Effector memory CD4-positive, alpha-beta T cell (primary cell): ENCODE data around the gene IQCE.
"Not testable (repeated sequence)": the region's sequence is repeated elsewhere in the genome, so short reads cannot be mapped to it uniquely, and the experiment has no call there.

Experiments
- DNase-seq, 3 donors: peaks; one replicate each; pipeline ENCODE4 v3.0.0-alpha.2; 2020
- H3K27ac ChIP-seq: 2 replicates; pipeline ENCODE4 v1.7.0; 2013; ENCODE audit warnings: mild to moderate bottlenecking, low read length, moderate library complexity; ENCODE audit not compliant: insufficient read depth, poor library complexity, severe bottlenecking
- H3K27me3 ChIP-seq: replicated peaks from 2 replicates; pipeline ENCODE4 v1.7.0; 2013; ENCODE audit warnings: mild to moderate bottlenecking, low read length; ENCODE audit not compliant: insufficient read depth, control insufficient read depth, poor library complexity, severe bottlenecking
- H3K36me3 ChIP-seq: 2 replicates; pipeline ENCODE4 v1.7.0; 2013; ENCODE audit warnings: mild to moderate bottlenecking, low read length, moderate library complexity; ENCODE audit not compliant: control insufficient read depth, insufficient read depth
- H3K4me1 ChIP-seq: 2 replicates; pipeline ENCODE4 v1.7.0; 2013; ENCODE audit warnings: low read length, mild to moderate bottlenecking; ENCODE audit not compliant: control insufficient read depth, insufficient read depth, poor library complexity, severe bottlenecking
- H3K4me3 ChIP-seq: 2 replicates; pipeline ENCODE4 v1.7.0; 2013; ENCODE audit warnings: low read length, low read depth, mild to moderate bottlenecking; ENCODE audit not compliant: insufficient read depth, poor library complexity, severe bottlenecking
- H3K9me3 ChIP-seq: 2 replicates; pipeline ENCODE4 v1.7.0; 2013; ENCODE audit warnings: mild to moderate bottlenecking, low read length, moderate library complexity; ENCODE audit not compliant: control insufficient read depth

IQCE gene

DNA sequence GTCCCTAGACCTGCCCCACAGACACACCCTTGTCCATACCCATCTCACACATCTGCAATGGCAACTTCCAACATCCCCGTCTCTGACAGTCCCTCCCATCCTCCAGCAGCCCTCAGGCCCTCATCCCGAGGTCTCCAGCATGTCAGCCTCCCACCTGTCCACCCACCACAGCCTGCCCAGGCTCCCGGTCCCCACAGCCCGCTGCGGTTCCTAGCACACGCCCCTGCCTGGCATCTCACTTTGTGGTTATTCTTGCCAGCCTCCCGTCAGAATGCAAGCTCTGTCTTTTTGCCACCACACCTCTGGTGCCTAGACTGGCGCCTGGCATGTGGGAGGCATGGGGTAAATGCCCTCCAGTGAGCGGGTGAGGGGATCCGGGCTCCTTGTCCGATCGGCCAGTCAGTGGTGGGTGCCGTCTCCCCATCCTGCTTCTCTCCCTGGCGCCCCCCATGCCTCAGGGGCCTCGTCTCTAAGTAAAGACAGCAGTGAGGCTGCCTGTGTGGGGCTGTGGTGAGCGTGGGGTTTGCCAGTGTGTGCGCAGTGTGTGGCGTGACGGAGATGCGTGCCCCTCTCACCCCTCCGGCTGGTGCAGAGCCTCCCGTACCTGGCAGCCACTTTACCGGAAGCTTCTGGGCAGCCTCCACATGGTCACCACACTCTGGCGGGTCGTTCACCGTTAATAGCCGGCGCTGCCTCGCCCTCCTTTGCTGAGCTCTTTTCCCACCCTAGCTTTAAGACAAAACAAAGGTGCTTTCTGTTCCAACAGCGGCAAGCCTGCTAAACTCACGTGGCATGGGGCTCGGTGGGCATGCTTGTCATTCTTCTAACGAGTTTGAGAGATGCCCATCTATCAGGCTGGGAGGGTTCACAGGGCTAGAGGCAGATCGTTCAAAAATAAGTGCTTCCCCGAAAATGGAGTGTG lies 44.5 kb downstream of the IQCE start:
- H3K4me1 ChIP-seq: no peaks in the 10 kb centered on the region
- H3K9me3 ChIP-seq: no peaks in the 10 kb centered on the region
- no peak overlapping the region for H3K27ac ChIP-seq
- H3K36me3 ChIP-seq: no peaks in the 10 kb centered on the region
- H3K27me3 ChIP-seq: no peaks in the 10 kb centered on the region
- no peak overlapping the region for H3K4me3 ChIP-seq
- no peak for DNase-seq

DNA sequence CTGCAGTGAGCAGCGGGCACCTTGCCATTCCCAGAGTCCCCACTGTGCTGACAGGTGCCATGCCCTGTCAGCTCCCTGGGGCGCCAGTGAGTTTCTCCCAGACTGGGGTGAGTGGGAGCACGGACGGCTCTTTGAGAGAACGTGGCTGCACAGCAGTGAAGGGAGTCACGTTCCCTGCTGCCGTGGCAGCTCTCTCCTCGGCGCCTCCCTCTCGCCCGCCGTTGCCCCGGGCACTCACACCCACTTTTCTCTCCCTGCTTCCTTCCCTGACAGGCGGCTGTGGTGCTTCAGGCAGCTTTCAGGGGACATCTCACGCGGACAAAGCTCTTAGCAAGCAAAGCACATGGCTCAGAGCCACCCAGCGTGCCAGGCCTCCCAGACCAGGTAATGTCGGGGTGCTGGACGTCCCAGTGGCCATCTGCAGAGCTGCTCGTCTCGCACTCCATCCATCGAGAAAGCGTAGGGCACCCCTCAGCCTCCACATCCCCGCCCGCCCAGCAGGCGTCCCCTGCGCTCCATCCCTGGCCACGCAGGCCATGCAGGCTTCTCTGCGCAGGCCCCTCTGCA lies 45.9 kb downstream of the IQCE start:
- H3K4me3 ChIP-seq: no peak overlapping the region
- no peaks in the 10 kb centered on the region for H3K9me3 ChIP-seq
- H3K36me3 ChIP-seq: no peaks in the 10 kb centered on the region
- H3K4me1 ChIP-seq: no peaks in the 10 kb centered on the region
- H3K27ac ChIP-seq: no peak overlapping the region
- no peak for DNase-seq
- no peaks in the 10 kb centered on the region for H3K27me3 ChIP-seq

DNA sequence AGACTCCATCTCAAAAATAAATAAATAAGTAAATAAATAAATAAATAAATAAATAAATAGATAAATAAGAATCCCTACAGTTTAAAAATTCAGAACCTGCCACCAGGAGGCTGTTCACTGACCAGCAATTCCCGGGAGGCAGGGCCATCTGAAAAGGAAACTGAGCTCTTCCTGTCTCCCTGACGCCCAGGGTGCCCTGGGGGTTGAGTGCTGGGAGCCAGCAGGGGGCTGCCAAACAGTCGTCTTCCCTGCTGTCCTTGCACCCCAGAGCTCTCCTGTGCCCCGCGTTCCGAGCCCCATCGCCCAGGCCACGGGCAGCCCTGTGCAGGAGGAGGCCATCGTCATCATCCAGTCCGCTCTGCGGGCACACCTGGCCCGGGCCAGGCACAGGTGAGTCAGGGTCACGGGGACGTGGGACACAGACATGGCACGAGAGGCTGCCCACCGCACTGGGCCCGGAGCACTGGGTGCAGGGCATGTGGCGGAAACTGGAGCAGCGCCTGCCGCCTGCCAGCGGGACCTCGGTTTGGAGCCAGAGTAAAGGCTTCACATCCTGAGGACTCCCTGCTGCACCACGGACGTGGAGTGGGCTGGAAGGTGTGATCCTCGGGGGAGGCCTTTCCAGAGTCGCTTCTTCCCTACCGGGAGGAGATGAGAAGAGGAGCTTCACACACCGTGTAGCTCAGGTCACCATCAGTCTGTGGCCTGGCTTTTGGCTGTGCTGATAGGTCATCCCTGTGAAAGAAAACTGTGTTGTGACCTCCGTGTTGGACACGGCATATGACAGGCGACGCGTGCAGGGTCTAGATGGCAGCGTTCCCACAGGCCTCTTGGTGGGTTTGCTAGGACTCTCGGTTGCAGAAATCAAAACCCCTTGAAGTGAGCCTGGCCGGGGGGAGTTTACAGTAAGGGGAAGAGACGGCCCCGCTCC lies 47.1 kb downstream of the IQCE start:
- H3K4me1 ChIP-seq: no peaks in the 10 kb centered on the region
- no peaks in the 10 kb centered on the region for H3K27me3 ChIP-seq
- H3K27ac ChIP-seq: no peak overlapping the region
- no peaks in the 10 kb centered on the region for H3K36me3 ChIP-seq
- H3K4me3 ChIP-seq: no peak overlapping the region
- no peaks in the 10 kb centered on the region for H3K9me3 ChIP-seq
- DNase-seq: no peak

DNA sequence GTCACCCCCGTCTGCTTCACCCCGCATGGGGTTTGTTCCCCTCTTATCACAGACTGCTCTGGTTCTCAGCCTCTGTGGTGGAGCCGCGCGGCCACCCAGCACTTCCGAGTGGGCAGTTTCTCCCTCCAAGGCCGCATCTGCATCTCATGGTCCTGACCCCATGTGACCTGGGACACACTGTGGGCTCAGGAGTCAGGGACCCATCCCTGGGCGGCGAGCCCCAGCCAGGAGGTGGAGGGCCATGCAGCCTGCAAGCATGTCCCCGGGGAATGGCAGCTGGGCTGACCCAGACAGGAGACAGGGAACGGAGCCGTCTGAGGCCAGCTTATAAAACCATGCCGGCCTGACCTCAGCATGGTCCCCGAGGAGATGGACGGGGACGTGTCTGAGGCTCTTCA lies 47.8 kb downstream of the IQCE start:
- no peaks in the 10 kb centered on the region for H3K36me3 ChIP-seq
- DNase-seq: no peak
- no peak overlapping the region for H3K4me3 ChIP-seq
- H3K9me3 ChIP-seq: no peaks in the 10 kb centered on the region
- no peaks in the 10 kb centered on the region for H3K27me3 ChIP-seq
- H3K27ac ChIP-seq: no peak overlapping the region
- no peaks in the 10 kb centered on the region for H3K4me1 ChIP-seq

DNA sequence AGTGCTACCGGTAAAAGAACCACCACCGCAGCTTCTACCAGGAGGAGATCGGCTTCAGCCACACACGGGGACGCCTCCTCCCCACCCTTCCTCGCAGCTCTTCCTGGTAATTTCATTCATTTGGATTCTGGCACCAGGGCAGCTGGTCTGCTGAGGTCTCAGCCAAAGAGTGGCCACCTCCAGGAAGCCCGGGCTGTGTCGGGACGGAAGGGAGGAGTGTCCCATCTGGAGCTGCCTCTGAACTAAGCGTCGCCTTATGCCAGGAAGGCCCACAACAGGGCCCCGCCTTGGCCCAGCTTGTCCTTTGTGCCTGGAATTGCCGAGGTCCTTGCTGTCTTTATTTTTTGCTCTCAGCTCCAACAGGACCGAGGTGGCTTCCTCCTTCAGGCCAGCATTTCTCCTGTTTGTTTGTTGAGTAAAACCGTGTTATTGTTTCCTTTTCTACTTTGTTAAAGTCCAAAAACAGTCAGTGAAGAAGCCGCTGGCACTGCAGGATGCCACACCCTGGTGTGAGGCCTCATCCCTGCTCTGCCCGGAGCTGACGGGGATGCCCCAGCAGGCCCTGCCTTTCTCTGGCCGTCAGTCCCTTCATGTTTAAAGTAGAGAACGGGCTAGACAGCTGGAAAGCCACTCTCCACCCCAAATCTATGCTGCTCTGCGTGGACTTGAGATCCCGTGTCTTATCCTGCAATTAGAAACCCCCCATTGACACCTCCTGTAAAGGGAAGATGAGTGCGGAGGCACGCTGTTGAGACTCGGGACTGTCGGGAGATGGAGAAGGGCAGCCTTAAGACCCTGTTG lies 48.5 kb downstream of the IQCE start:
- H3K4me3 ChIP-seq: no peak overlapping the region
- DNase-seq: no peak
- H3K4me1 ChIP-seq: no peaks in the 10 kb centered on the region
- H3K9me3 ChIP-seq: no peaks in the 10 kb centered on the region
- no peaks in the 10 kb centered on the region for H3K36me3 ChIP-seq
- no peak overlapping the region for H3K27ac ChIP-seq
- H3K27me3 ChIP-seq: no peaks in the 10 kb centered on the region

DNA sequence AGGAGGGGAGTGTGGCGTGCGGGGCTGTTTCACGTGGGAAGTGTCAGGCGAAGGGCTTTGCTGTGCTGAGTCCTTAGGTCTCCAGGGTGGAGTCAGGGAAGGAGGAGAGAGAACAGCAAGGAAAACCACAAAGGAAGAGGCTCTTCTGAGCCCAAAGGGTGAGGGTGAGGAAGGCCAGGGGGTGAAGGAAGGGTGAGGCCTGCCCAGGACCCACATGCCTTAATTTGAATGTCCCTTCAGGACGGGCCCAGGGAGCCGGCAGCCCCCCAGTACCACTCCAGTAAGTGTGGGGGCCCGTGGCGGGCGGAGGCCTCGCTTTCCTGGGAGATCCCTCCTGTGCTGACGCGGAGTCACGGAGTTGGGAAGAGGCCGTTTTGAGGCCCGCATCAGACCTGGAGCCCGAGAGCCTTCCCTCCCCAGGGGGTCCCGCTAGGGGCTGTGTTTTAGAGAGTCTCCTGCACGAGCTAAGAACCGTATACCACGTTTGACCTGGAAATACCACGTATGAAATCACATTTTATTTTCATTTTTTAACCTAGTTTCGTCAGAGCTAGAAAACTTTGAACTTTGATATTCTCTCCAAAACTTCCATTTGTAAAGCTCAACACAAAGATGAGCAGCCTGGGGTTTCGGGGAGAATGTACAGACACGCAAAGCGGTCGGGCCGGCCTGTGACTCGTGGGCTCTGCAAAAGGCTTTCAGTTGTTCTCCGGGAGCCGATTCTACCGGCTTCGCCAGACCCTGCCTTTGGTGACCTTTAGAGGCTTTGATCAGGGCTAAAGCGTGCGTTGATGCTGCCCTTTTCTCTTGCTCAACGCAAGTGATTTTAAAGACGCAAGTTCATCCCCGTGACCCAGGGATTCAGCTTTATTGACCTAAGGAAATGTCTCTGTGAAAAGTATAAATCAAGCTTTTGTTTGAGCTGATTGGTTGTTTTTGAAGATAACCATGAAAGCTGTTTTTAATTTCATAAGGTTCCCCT lies 49.4 kb downstream of the IQCE start:
- H3K4me1 ChIP-seq: no peaks in the 10 kb centered on the region
- DNase-seq: no peak

DNA sequence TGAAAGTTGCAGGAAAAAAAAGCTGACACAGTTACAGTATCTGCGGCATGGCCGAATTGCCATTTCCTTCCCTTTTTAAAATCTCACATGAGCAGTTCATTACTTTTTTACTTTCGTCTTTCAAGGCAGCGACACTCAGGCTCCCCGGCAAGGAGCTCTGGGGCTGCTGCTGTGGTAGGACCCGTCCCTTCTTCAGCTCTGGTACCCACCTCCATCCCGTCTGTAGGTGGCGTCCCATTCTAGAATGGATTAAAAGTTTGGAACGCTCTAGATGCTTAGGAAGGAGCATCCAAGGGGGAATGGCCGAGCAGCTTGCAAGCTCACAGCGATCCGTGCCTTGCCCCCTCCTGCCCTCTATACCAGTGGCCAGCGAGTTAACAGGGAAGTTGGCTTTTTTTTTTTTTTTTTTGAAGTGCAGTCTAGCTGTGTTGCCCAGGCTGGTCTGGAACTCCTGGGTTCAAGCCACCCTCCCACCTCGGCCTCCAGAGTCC lies 50.2 kb downstream of the IQCE start:
- no peaks in the 10 kb centered on the region for H3K9me3 ChIP-seq
- no peaks in the 10 kb centered on the region for H3K27me3 ChIP-seq
- H3K4me3 ChIP-seq: no peak overlapping the region
- no peak overlapping the region for H3K27ac ChIP-seq
- DNase-seq: no peak
- H3K4me1 ChIP-seq: no peaks in the 10 kb centered on the region
- H3K36me3 ChIP-seq: no peaks in the 10 kb centered on the region

More for the DNA sequence above, 49.4 kb downstream of the IQCE start:
- no peaks in the 10 kb centered on the region for H3K27me3 ChIP-seq
- no peak overlapping the region for H3K27ac ChIP-seq
- H3K9me3 ChIP-seq: no peaks in the 10 kb centered on the region
- H3K36me3 ChIP-seq: no peaks in the 10 kb centered on the region
- H3K4me3 ChIP-seq: no peak overlapping the region

DNA sequence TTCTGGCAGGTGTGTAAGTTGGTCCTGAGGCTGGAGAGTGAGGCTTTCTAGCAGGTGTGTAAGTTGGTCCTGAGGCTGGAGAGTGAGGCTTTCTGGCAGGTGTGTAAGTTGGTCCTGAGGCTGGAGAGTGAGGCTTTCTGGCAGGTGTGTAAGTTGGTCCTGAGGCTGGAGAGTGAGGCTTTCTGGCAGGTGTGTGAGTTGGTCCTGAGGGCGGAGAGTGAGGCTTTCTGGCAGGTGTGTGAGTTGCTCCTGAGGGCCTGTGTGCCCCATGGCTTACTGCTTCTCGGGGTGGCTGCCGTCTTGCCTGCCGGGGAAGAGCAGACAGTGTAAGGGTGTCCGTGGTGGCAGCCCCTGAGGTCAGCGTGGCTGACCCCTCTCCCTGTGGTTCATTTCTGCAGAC lies 50.9 kb downstream of the IQCE start:
- not testable (repeated sequence) for H3K36me3 ChIP-seq, H3K9me3 ChIP-seq, H3K4me3 ChIP-seq, H3K4me1 ChIP-seq, DNase-seq, H3K27ac ChIP-seq, H3K27me3 ChIP-seq
